T-helper 2 cell treated with Interferon-gamma antibody and Interleukin-4, amounts not matched to agents 5 μg/mL and 100 μg/mL, for 36 hours (primary cell): ENCODE measurements around the gene DDX20.
A peak's percentile ranks its signal among the peaks of the same experiment; 100 is the strongest.

Source experiments
- DNase-seq: peaks from one replicate; pipeline ENCODE4 v3.0.0; 2021; ENCODE audit warnings: low spot score
- H3K27ac Mint-ChIP-seq: one replicate; pipeline ENCODE4 v1.8.0; 2021; ENCODE audit warnings: mild to moderate bottlenecking, mixed read lengths
- H3K27me3 Mint-ChIP-seq: one replicate; pipeline ENCODE4 v1.8.0; 2021; ENCODE audit warnings: low read depth, mixed read lengths
- H3K36me3 Mint-ChIP-seq: one replicate; pipeline ENCODE4 v1.8.0; 2021; ENCODE audit warnings: low read depth, mixed read lengths
- H3K4me1 Mint-ChIP-seq: one replicate; pipeline ENCODE4 v1.8.0; 2021; ENCODE audit warnings: low read depth, mixed read lengths
- H3K4me3 Mint-ChIP-seq: one replicate; pipeline ENCODE4 v1.8.0; 2022; ENCODE audit warnings: mild to moderate bottlenecking, moderate library complexity, mixed read lengths
- H3K9me3 Mint-ChIP-seq: one replicate; pipeline ENCODE4 v1.8.0; 2021; ENCODE audit warnings: mixed read lengths

The DDX20 gene

DNA sequence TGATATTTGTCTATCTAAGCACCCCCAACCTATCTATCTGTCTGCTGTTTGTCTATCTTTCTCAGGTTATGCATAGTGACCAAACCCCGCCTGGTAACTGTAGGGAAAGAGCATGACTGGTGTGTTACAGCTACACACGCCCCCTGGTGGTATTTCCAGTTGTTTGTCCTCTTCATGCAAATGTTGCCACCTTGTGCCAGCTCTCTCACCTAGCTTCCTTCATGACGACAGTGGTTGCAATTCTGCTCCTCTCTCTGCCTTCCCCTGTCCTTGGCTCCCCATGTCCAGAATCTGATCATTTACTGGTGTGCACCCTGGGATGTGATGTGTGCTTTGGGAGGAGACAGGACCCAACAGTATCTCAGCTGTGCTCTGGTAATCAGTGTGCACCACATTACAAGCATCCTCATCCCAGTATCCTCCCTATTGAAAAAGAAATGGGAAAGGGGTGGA, 8.4 kb upstream of the DDX20 start:
- H3K4me1 Mint-ChIP-seq: peaks cover 15% of the 10 kb centered on the region
- H3K27me3 Mint-ChIP-seq: peaks cover 13% of the 10 kb centered on the region
- DNase-seq: peak; percentile 67
- no peaks in the 10 kb centered on the region for H3K9me3 Mint-ChIP-seq
- H3K27ac Mint-ChIP-seq: no peak overlapping the region
- no peak overlapping the region for H3K4me3 Mint-ChIP-seq
- no peaks in the 10 kb centered on the region for H3K36me3 Mint-ChIP-seq

DNA sequence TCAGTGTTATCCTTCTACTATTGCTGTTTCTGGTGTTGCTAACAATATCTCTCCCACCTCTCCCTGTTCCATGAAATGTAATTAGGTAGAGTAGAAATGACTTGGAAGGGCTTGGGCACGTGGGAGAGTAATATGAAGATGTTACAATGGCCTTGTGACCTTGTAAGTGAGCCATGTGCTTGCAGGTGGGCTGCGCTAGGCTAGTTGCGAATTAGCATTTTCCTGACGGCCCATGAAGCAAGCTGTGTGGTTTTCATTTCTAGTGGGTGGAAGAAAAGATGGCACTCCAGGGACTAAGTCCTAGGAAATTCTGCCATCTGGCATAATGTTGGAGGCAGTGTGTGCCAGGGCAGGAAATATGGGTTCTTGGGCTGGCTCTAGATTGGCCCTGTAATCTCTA, 7.8 kb upstream of the DDX20 start:
- no peaks in the 10 kb centered on the region for H3K9me3 Mint-ChIP-seq
- H3K4me3 Mint-ChIP-seq: no peak overlapping the region
- H3K36me3 Mint-ChIP-seq: no peaks in the 10 kb centered on the region
- H3K27ac Mint-ChIP-seq: no peak overlapping the region
- peaks cover 15% of the 10 kb centered on the region for H3K4me1 Mint-ChIP-seq
- peaks cover 8% of the 10 kb centered on the region for H3K27me3 Mint-ChIP-seq
- DNase-seq: no peak

- no peak for DNase-seq
- no peak overlapping the region for H3K4me3 Mint-ChIP-seq
- no peaks in the 10 kb centered on the region for H3K27me3 Mint-ChIP-seq
- H3K4me1 Mint-ChIP-seq: peaks cover 18% of the 10 kb centered on the region
- no peaks in the 10 kb centered on the region for H3K9me3 Mint-ChIP-seq
- no peak overlapping the region for H3K27ac Mint-ChIP-seq
- H3K36me3 Mint-ChIP-seq: no peaks in the 10 kb centered on the region
Measured at GRCh38 chr1:111749628-111750027, 6.1 kb upstream of the DDX20 start.

GRCh38 chr1:111750856-111751255, 4.8 kb upstream of the DDX20 start:
- Mint-ChIP-seq H3K36me3 (no peaks in the 10 kb centered on the region), H3K9me3 (no peaks in the 10 kb centered on the region), H3K27ac (no peak overlapping the region), H3K4me3 (no peak overlapping the region), H3K27me3 (no peaks in the 10 kb centered on the region), H3K4me1 (peaks cover 21% of the 10 kb centered on the region)
- no peak for DNase-seq

GRCh38 chr1:111751906-111752575, 3.7 kb upstream of the DDX20 start:
- peaks cover 23% of the 10 kb centered on the region for H3K4me1 Mint-ChIP-seq
- no peak for DNase-seq
- no peak overlapping the region for H3K4me3 Mint-ChIP-seq
- H3K9me3 Mint-ChIP-seq: no peaks in the 10 kb centered on the region
- H3K36me3 Mint-ChIP-seq: peaks cover 2% of the 10 kb centered on the region
- H3K27ac Mint-ChIP-seq: no peak overlapping the region
- H3K27me3 Mint-ChIP-seq: no peaks in the 10 kb centered on the region

- peak overlapping the region; percentile 99 for H3K27ac Mint-ChIP-seq
- DNase-seq: no peak
Measured at GRCh38 chr1:111754984-111755330, 744 bp upstream of the DDX20 start.

DNA sequence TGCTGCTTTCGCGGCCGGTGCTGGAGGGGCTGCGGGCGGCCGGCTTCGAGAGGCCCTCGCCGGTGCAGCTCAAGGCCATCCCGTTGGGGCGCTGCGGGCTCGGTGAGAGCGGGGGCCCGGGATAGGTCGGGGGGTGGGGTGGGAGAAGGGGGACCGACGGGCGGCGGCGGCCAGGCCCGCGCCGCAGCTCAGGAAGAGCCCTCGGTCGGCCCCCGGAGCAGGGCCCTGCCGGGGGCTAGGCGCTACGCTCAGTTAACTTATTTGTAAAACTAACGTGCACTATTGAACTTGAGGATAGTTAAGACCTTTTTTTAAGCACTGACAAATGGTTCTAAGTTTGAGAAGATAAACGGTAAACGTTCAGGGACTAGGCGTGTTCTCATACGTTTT, 418 bp downstream of the DDX20 start:
- H3K36me3 Mint-ChIP-seq: peaks cover 21% of the 10 kb centered on the region
- peak overlapping the region; percentile 92 for H3K4me3 Mint-ChIP-seq
- H3K27ac Mint-ChIP-seq: peak overlapping the region; percentile 78
- no peak for DNase-seq
- H3K9me3 Mint-ChIP-seq: no peaks in the 10 kb centered on the region
- H3K4me1 Mint-ChIP-seq: peaks cover 33% of the 10 kb centered on the region
- no peaks in the 10 kb centered on the region for H3K27me3 Mint-ChIP-seq

More at GRCh38 chr1:111754984-111755330, 744 bp upstream of the DDX20 start:
- H3K4me1 Mint-ChIP-seq: peaks cover 27% of the 10 kb centered on the region
- peak overlapping the region; percentile 92 for H3K4me3 Mint-ChIP-seq
- H3K36me3 Mint-ChIP-seq: peaks cover 12% of the 10 kb centered on the region
- no peaks in the 10 kb centered on the region for H3K9me3 Mint-ChIP-seq
- no peaks in the 10 kb centered on the region for H3K27me3 Mint-ChIP-seq

- Mint-ChIP-seq H3K27me3 (no peaks in the 10 kb centered on the region), H3K4me1 (peaks cover 30% of the 10 kb centered on the region), H3K4me3 (peak overlapping the region; percentile 33), H3K36me3 (peaks cover 32% of the 10 kb centered on the region), H3K27ac (no peak overlapping the region), H3K9me3 (no peaks in the 10 kb centered on the region)
- DNase-seq: no peak
Measured at GRCh38 chr1:111758373-111758772, 2.7 kb downstream of the DDX20 start.

DNA sequence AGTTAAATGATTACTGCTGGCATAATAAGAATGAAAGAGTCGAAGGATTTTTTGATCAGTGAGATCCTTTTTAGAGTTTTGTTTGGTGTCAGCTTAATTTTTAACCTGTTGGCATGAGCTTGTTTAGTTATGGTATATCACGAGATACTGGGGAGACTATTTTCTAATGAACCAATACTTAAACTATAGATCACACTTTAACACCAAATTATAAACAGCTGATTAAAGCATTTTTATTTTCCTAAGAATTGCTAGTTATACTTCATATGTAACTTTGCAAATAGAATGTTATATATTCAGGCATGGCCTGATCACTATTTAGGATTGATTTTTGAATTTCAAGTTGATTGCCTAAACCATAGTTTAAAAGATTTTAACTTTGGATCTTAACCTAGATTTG, 6.0 kb downstream of the DDX20 start:
- DNase-seq: no peak
- peaks cover 21% of the 10 kb centered on the region for H3K4me1 Mint-ChIP-seq
- peaks cover 58% of the 10 kb centered on the region for H3K36me3 Mint-ChIP-seq
- no peaks in the 10 kb centered on the region for H3K9me3 Mint-ChIP-seq
- H3K27ac Mint-ChIP-seq: no peak overlapping the region
- H3K4me3 Mint-ChIP-seq: no peak overlapping the region
- H3K27me3 Mint-ChIP-seq: no peaks in the 10 kb centered on the region

DNA sequence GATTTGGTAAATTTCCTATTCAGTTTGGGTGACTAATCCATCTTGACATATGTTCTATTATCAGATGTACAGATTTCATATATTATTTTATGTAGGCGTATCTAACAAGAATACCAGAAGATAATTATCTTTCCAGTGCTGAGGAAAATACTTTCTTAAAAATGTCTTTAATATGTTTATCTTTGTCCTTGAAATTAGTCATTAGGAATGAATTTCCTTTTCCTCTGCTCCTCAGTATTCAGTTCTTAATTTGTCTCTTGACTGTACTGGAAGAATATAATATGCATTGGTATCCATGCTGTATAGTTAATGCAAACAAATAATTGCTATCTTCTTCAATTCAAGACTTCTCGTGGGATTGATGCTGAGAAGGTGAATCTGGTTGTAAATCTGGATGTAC, 6.6 kb downstream of the DDX20 start:
- Mint-ChIP-seq H3K27ac (no peak overlapping the region), H3K4me1 (peaks cover 15% of the 10 kb centered on the region), H3K9me3 (no peaks in the 10 kb centered on the region), H3K4me3 (no peak overlapping the region), H3K36me3 (peaks cover 58% of the 10 kb centered on the region), H3K27me3 (no peaks in the 10 kb centered on the region)
- DNase-seq: no peak

- peaks cover 2% of the 10 kb centered on the region for H3K4me1 Mint-ChIP-seq
- no peak overlapping the region for H3K27ac Mint-ChIP-seq
- H3K36me3 Mint-ChIP-seq: peaks cover 36% of the 10 kb centered on the region
Measured at GRCh38 chr1:111768023-111768422, 12.3 kb downstream of the DDX20 start.

DNA sequence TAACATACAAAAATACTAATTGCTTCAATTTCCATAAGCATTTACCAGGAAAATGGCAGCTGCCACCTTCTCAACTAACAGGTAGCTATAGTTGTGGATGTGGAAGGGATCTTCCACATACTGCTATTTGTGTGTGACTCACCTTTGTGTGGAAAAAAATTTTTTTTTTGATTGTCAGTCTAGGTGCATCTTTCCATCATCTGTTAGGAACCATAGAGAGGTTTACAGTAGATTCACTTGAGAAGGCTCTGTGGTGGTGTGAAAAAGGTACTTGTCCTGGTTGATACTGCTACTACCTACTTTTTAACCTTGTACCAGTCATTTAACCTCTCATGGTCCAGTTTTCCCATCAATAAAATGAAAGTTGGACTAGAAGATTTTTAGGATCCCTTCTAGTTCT, 12.9 kb downstream of the DDX20 start:
- Mint-ChIP-seq H3K36me3 (peaks cover 33% of the 10 kb centered on the region), H3K4me1 (peaks cover 2% of the 10 kb centered on the region), H3K4me3 (no peak overlapping the region), H3K9me3 (no peaks in the 10 kb centered on the region), H3K27me3 (no peaks in the 10 kb centered on the region), H3K27ac (no peak overlapping the region)
- DNase-seq: no peak

More at GRCh38 chr1:111768023-111768422, 12.3 kb downstream of the DDX20 start:
- H3K9me3 Mint-ChIP-seq: no peaks in the 10 kb centered on the region
- no peaks in the 10 kb centered on the region for H3K27me3 Mint-ChIP-seq
- DNase-seq: no peak
- H3K4me3 Mint-ChIP-seq: no peak overlapping the region

DNA sequence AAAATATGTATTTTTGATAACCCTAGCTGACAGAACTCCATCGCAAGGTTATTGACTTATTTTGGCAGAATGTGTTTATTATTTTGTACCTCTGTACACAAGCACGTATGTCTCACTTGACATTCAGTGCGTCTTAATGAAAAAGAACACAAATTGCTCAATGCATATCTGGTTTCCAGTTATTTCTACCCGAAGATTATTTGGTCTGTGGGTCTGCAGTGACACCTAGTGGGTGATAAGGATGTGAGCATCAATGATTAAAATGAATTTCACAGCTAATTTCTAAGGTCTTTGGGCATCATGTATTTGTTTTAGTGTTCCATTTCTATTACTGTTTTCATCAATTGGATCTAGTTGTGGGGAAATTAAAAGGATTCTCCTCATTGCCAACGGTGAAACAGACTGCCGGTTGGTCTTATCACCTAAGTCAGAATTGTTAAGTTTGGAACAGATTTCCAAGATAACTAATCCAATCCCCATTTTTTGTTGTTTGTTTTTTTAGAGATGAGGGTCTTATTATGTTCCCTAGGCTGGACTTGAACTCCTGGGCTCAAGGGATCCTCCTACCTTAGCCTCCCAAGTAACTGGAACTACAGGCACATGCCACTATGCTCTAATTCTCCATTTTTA, 13.9 kb downstream of the DDX20 start:
- no peaks in the 10 kb centered on the region for H3K9me3 Mint-ChIP-seq
- H3K27ac Mint-ChIP-seq: no peak overlapping the region
- peak; percentile 25 for DNase-seq
- H3K36me3 Mint-ChIP-seq: peaks cover 27% of the 10 kb centered on the region
- H3K4me1 Mint-ChIP-seq: peaks cover 2% of the 10 kb centered on the region
- H3K4me3 Mint-ChIP-seq: no peak overlapping the region
- H3K27me3 Mint-ChIP-seq: no peaks in the 10 kb centered on the region

- Mint-ChIP-seq H3K4me1 (peaks cover 2% of the 10 kb centered on the region), H3K27ac (no peak overlapping the region)
- no peak for DNase-seq
Measured at GRCh38 chr1:111770916-111771315, 15.2 kb downstream of the DDX20 start.

DNA sequence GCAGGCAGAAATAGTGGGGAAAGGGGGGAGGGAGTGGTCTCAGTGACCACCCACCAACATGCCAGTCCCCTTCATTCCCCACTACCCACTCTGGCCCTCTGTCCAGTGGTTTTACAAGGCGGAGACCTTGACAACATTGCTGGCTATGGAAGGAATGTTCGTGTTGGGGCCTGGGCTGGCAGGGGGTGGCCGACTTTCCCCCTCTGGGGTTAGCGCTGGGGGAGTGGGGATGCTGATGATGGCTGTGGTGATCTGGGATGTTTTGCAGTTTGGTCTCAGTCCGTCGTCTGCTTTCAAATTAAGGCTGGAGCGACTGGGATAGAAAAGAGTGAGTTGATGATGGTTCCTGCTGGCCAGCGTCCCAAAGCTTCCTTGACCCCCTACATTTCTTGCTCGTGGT, 20.3 kb downstream of the DDX20 start:
- H3K27ac Mint-ChIP-seq: no peak overlapping the region
- no peaks in the 10 kb centered on the region for H3K36me3 Mint-ChIP-seq

More at GRCh38 chr1:111770916-111771315, 15.2 kb downstream of the DDX20 start:
- Mint-ChIP-seq H3K36me3 (peaks cover 15% of the 10 kb centered on the region), H3K9me3 (no peaks in the 10 kb centered on the region), H3K4me3 (no peak overlapping the region), H3K27me3 (no peaks in the 10 kb centered on the region)

More for the DNA sequence above, 20.3 kb downstream of the DDX20 start:
- H3K9me3 Mint-ChIP-seq: no peaks in the 10 kb centered on the region
- H3K4me3 Mint-ChIP-seq: no peak overlapping the region
- DNase-seq: no peak
- peaks cover 12% of the 10 kb centered on the region for H3K27me3 Mint-ChIP-seq
- no peaks in the 10 kb centered on the region for H3K4me1 Mint-ChIP-seq
